ENCODE results near the gene TET3.
A peak's percentile ranks its signal among the peaks of the same experiment; 100 is the strongest.

Gene TET3

GRCh38 chr2:74007121-74007520 is 22.4 kb downstream of the TET3 start:
- DNase-seq: no peak

DNA sequence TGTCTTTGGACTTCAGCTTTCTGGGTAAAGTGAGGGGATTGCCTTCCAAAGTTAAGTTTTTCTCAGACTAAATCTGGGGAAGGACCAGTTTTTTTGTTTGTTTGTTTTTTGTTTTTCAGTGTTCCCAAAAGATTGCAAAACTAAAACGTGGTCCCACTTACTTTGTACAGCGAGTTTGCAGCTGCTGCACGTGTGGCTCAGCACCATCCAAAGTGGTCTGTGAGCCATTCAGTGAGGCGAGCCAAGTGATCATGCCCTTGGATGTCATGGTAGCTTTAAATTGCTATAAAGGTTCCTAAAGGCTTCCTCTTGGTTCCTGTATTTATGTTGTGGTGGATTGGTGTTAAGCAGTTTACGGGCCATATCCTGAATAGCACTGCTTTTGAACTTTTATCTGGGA is 23.0 kb downstream of the TET3 start:
- DNase-seq: no peak

- DNase-seq: no peak
Observed at GRCh38 chr2:74008761-74009395, 24.2 kb downstream of the TET3 start.

DNA sequence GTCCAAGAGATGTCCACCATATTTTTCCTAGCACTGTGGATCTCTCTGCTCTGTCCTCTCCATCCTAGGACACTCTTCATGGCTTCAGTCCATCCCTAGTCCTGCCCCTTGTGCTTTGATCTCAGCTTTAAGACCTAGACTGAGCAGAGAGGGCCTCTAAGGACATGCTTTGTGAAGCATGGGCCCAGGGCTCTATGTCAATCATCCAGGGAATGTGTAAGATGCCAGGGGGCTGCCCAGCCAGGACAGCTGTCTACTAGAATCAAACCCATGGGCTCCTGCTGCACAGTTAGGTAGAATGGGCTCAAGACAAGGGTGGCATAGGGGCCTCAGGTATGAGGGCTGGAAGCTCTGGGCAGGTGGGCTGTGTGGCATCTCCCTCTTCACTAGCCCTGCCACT is 24.9 kb downstream of the TET3 start:
- no peak for DNase-seq

DNA sequence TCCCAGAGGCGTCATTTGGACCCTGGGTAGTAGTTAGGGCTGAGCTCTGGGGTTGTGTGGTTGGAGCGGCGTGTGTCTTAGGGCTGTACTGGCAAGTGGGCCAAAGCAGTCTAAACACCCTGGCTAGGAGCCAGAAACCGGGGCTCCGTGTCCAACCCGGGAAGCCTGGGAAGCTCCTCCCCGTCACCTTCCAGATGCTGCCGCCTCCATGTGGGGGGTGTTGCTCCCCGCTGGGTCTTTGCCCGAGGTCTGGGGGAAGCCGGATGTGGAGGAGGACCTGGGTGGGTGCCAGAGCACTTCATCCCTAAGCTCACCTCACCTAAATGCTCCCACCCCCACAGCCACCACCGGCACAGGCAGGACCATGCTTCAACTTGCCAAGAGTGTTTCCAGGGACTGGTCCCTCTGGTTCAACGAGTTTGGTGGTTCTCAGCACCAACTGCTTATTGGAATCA is 25.4 kb downstream of the TET3 start:
- no peak for DNase-seq

DNA sequence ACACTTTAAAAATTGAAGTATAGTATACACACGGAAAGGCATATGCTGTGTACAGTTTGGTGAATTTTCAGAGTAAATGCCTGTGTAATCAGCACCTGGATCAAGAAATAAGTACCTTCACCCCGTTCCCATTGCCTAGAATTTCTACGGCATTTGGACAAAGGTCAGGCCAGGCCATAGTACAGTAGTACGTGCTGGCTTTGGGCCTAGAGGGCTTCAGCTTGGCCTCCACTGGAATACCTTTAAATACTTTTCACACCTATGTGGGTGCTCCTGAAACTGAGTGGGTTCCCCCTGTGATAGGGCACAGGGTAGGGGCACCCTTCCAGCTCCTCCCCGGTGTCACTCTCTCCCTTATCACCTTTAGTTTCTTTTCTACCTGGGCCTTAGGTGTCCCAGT is 26.5 kb downstream of the TET3 start:
- DNase-seq: no peak

DNA sequence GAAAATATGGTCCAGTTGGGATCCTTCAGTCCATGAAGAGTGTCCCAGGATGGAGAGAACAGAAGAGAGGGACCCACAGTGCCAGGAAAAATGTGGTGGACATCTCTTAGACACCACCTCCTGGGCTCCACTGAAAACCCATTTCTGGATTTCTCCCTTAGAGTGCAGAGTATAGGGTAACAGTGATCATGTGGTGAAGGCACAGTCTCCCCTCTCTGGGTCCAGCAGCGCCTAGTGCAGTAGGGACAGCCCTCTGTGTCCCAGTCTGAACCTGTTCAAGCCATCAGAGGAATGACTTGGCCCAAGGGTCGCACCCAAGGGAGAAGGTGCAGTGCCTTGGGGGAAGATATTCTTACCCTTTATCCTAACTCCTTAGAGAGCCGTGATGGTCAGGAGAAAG is 30.1 kb downstream of the TET3 start:
- no peak for DNase-seq

DNA sequence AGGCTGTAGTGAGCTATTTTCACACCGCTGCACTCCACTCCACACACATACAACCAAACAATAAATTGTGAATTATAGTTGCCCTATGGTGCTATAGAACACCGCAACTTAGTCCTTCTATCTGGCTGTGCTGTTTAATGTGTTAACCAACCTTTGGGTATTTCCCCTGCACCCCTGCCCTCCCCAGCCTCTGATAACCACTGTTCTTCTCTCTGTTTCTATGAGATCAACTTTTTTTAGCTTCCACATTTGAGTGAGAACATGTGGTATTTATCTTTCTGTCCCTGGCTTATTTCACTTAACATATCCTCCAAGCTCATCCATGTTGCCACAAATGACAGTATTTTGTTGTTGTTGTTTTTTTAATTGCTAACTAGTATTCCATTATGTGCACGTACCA is 32.5 kb downstream of the TET3 start:
- DNase-seq: no peak

GRCh38 chr2:74019516-74019915 is 34.8 kb downstream of the TET3 start:
- DNase-seq: no peak

DNA sequence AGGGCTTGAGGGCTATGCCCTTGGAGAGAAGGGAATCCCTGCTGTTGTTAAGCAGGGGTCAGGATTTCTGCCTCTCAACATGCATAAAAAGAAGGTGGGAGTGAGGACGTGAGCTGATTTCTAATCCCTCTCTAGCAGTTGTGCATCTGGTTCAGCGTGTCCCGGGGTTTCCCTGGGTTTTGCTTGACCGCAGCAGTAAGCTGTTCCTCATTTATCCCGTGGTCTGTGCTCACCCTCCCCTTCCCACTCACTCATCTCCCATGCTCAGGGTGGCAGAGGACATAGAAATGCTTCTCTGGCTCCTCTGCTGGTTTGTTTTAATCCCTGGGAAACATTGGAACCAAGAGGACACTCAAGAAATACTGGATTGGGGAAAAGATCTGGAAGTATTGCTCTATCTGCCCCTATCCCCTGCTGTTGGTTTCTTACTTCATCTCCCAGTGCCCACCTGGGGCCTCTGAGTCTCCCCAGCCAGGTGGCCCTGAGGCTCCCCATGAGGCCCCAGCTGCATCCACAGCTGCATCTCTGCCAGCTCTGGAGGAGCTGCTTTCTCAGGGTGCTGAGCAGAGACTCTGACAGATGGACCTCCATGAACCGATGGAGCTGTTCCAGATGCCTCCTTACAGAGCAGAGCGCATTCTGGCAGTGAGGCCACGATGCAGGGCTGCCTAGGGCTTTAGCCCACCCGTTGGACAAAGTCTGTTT is 36.1 kb downstream of the TET3 start:
- DNase-seq: peak; percentile 91 to 97

GRCh38 chr2:74021407-74021755 is 36.7 kb downstream of the TET3 start:
- DNase-seq: no peak

DNA sequence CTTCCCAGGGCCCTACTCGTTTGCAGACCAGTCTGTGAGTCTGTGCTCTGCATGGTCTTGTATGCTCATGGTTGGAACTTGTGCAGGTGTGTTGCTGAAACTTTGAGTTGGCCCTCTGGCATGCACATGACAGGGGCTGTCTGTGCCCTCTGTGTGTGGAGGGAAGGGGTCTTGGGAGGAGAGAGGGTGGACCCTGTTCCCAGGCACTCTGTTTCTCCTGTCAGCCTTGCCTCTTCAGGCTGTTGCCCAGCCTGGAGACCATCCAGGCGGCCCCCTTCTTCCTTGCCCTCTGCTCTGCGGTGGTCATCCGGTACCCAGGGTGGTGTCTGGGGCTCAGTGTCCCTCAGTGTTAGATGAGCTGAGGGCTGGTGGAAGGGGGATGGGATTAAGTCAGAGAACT is 39.5 kb downstream of the TET3 start:
- no peak for DNase-seq

DNA sequence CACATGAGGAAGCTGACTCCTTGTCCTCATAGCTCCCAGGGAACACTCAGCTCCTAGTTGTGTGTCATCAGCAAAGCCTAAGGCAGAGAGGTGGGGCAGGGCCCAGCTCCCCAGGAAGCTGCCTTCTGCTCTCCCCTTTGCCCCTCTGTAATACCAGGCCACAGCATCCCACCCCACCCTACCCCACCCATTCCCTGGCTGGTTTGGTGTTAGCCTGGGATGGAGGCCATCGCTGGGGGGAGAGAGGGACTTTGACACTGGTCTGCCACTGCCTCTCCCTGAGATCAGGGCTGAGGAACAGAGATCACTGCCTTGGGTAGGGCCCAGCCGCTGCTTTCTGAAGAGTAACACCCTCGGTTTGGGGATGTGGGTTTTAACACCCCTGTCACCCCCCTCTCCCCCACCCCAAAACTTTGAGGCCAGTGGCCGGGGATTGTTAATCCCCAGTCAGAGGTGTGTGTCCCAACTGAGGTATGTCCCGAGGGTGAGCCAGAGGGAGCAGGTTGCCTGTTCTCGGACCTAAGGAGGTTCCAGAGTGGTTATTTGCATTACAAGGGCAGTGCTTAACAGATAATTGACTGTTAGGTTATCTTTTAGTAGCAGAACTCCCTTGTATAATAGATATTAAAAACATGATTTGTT is 41.4 kb downstream of the TET3 start:
- DNase-seq: peak in 1 of 2 donors; percentile 41

DNA sequence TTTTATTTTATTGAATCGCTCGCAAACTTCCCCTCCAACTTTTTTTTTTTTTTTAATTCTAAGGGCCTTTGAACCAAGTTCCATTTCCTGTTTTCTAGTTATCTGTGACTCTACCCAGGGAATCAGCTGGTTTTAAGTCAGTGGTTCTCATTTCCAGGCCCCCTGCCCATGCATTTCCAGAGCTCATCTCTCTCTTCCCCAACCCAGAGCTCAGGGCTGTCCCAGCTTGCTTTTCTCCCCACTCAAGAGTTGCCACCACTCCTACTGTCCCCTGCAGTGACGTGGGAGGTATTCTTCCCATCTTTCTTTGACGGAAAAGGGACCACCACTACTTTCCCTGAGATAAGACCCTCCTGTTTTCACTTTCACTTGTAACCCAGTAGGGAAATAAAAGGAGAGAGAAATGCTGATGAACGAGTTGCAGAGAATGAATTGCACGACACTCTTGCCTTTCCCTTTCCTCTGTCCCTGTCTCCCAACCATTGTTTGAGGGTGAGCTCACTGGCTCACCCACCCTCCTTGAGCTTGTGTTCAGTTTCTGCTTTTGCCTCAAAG is 42.1 kb downstream of the TET3 start:
- peak; percentile 56 to 66 for DNase-seq

GRCh38 chr2:74027496-74027895 is 42.8 kb downstream of the TET3 start:
- DNase-seq: no peak

GRCh38 chr2:74028290-74028689 is 43.6 kb downstream of the TET3 start:
- no peak for DNase-seq

- no peak for DNase-seq
Observed at GRCh38 chr2:74028741-74029140, 44.0 kb downstream of the TET3 start.

DNA sequence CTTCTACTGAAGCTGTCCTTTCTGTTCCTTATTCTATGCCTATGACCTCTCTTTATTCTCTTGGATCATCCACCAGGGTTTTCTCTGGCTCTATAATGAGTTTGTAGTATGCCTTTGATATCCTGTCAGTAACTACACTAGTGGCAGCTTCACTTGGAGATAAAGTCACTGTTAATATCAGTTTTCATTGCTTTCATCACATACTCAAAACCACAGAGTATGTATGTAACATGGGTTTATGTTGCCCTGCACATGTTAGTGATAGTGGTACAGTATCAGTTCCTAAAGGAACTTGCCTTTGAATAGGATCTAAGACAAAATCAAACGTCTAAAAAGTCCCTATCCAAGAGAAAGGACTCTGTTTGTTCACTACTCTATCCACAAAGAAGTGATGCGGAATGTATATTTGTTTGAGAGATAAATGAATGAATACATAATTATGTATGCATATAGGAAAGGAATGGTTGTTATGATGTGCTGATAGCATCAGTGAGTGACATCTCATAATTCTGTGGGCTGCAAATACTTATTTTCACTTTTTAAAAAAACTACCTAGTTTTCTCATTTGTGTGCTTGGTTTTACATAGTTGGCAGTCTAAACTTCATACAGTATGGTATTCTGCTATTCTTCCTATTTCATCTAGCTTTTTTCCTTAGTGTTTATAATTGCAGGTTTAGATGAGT is 45.1 kb downstream of the TET3 start:
- no peak for DNase-seq

- DNase-seq: peak; percentile 37 to 45
Observed at GRCh38 chr2:74031221-74031620, 46.5 kb downstream of the TET3 start.

DNA sequence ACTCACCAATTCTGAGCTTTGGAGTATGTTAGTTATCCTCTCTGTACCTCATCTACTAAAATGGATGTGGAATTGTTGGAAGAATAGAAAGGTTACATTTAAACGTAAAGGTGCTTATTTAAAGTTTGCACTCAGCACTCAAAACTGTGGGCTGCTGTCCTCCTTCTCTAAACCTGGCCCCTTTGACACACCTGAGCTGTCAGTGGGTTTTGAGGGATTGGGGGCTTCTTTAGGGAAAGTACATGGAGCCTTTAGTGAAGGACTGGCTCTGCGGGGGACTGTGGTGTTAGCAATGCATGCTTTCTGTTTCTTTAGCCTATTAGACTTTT is 47.2 kb downstream of the TET3 start:
- no peak for DNase-seq

GRCh38 chr2:74033375-74033774 is 48.7 kb downstream of the TET3 start:
- DNase-seq: no peak
